ENCODE results near the gene SMURF2.

DNA sequence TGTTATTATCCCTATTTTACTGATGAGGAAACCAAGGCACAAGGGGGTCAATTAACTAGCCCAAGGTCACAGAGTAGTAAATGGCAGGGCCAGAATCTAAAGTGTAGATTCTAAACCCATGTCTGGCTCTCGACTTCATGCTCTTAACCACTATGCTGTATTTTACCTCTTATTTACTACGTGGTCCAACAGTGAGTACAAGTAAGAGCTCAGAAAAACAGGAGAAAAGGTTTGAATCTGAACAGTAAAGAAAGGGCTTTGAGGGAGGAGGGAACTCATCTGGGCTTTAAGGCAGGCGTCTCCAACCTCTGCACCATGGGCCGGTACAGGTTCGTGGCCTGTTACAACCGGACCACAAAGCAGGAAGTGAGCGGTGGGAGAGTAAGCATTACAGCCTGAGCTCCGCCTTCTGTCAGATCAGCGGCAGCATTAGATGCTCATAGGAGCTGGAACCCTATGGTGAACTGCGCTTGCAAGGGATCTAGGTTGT is 62.9 kb downstream of the SMURF2 start:
- TF ChIP-seq CREB1 (IDR thresholded peaks at IDR 0.05; ENCODE audit: low read depth) (no peak), TAF1 (IDR thresholded peaks at IDR 0.05; ENCODE audit: low read depth) (no peak)
- TF ChIP-seq, protein P1, sequence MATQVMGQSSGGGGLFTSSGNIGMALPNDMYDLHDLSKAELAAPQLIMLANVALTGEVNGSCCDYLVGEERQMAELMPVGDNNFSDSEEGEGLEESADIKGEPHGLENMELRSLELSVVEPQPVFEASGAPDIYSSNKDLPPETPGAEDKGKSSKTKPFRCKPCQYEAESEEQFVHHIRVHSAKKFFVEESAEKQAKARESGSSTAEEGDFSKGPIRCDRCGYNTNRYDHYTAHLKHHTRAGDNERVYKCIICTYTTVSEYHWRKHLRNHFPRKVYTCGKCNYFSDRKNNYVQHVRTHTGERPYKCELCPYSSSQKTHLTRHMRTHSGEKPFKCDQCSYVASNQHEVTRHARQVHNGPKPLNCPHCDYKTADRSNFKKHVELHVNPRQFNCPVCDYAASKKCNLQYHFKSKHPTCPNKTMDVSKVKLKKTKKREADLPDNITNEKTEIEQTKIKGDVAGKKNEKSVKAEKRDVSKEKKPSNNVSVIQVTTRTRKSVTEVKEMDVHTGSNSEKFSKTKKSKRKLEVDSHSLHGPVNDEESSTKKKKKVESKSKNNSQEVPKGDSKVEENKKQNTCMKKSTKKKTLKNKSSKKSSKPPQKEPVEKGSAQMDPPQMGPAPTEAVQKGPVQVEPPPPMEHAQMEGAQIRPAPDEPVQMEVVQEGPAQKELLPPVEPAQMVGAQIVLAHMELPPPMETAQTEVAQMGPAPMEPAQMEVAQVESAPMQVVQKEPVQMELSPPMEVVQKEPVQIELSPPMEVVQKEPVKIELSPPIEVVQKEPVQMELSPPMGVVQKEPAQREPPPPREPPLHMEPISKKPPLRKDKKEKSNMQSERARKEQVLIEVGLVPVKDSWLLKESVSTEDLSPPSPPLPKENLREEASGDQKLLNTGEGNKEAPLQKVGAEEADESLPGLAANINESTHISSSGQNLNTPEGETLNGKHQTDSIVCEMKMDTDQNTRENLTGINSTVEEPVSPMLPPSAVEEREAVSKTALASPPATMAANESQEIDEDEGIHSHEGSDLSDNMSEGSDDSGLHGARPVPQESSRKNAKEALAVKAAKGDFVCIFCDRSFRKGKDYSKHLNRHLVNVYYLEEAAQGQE (IDR thresholded peaks at IDR 0.05; ENCODE audit: low read depth): no peak
